ENCODE measurements around the gene PIK3R2. TPM values are rescaled to one million over a fixed set of nuclear protein-coding genes. Genes with fewer than 3 reads are reported as not detected.
A peak's percentile ranks its signal among the peaks of the same experiment; 100 is the strongest.

PIK3R2 gene
- total RNA-seq, 1 experiment from 2014 or later, result 42.8 TPM

GRCh38 chr19:18117692-18118378 lies 35.1 kb upstream of the PIK3R2 start:
- Histone ChIP-seq H2AFZ (ENCODE audit: low read length) (no peak overlapping the region), H3K79me1 (ENCODE audit: insufficient read depth, low read depth, low read length, poor library complexity, severe bottlenecking) (no peaks in the 10 kb centered on the region), H3K27ac (ENCODE audit: insufficient read length, low read depth, low read length) (no peak overlapping the region), H2BK5ac (ENCODE audit: insufficient read length, low read length) (no peak overlapping the region), H2BK20ac (ENCODE audit: low read depth, low read length, poor library complexity, severe bottlenecking) (no peak overlapping the region), H2BK12ac (ENCODE audit: insufficient read length, low read depth, low read length) (no peak overlapping the region), H3T11ph (ENCODE audit: low read length) (no peak overlapping the region), H3K56ac (ENCODE audit: insufficient read length, low read depth, low read length) (no peak overlapping the region), H3K4me2 (ENCODE audit: insufficient read depth, insufficient read length, low read length) (peak overlapping the region; percentile 39), H3K9ac (ENCODE audit: extremely low read depth, insufficient read length, low read length) (no peak overlapping the region), H3K4me1 (ENCODE audit: insufficient read depth, low read length) (no peaks in the 10 kb centered on the region; the same call in 1 of the 2 replicates), H3K23ac (ENCODE audit: insufficient read length, low read depth, low read length) (no peak overlapping the region), H3K79me2 (ENCODE audit: insufficient read depth, low read length) (no peaks in the 10 kb centered on the region), H3K23me2 (ENCODE audit: insufficient read length, low read depth, low read length, poor library complexity, severe bottlenecking) (peaks cover 3% of the 10 kb centered on the region), H2AK5ac (ENCODE audit: insufficient read length, low read length) (no peak overlapping the region), H4K8ac (replicated peaks; ENCODE audit: insufficient read length, low read depth, low read length) (no peak overlapping the region), H2BK120ac (ENCODE audit: low read depth, low read length, poor library complexity, severe bottlenecking) (no peak overlapping the region), H4K20me1 (ENCODE audit: control insufficient read depth, insufficient read depth, insufficient read length) (peaks cover 4% of the 10 kb centered on the region), H3K27me3 (ENCODE audit: insufficient read depth, low read length) (no peaks in the 10 kb centered on the region), H3K18ac (ENCODE audit: insufficient read length, low read depth, low read length) (peak overlapping the region; percentile 31), H3K9me3 (ENCODE audit: control insufficient read depth, low read depth, low read length) (no peaks in the 10 kb centered on the region), H4K5ac (ENCODE audit: insufficient read length, low read depth, low read length) (no peak overlapping the region), H3K4ac (ENCODE audit: low read depth, low read length) (no peak overlapping the region), H3K14ac (ENCODE audit: insufficient read depth, low read length) (peak overlapping the region; percentile 18; the same call in 1 of the 2 replicates), H4K91ac (ENCODE audit: insufficient read length, low read depth, low read length) (no peak overlapping the region), H2BK15ac (ENCODE audit: low read depth, low read length) (no peak overlapping the region)
- Mint-ChIP-seq H3K27me3 (ENCODE audit: low read depth) (peaks cover 4% of the 10 kb centered on the region; the same call in 1 of the 2 replicates), H3K36me3 (ENCODE audit: insufficient read depth in 1 of 3, low read depth in 3 of 3) (no peaks in the 10 kb centered on the region; a peak in 1 of 7 replicates), H3K4me1 (peaks cover 24 to 29% of the 10 kb centered on the region in 2 experiments), H3K9me3 (no peaks in the 10 kb centered on the region; a peak in 1 of 5 replicates), H3K27ac (peak overlapping the region; percentile 53 to 95 (median 86); a peak in 5 of 7 replicates), H3K4me3 (peak overlapping the region; percentile 77 to 88)
- DNase-seq, result peak; percentile 94
- no peak for TF ChIP-seq CTCF (conservative IDR thresholded peaks at IDR 0.05)
- WGBS (ENCODE audit: extremely low coverage, insufficient read length, low lambda C conversion rate), result no CpG with 5 or more reads among the region's 86 CpGs

Measured in H9 (cell line).